HCT116 (cell line): ENCODE measurements around the gene SNTG2. TPM values are rescaled to one million over a fixed set of nuclear protein-coding genes. Genes with fewer than 3 reads are reported as not detected.

Experiments
- CEBPB ChIP-seq: IDR thresholded peaks from 2 replicates; pipeline ENCODE4 v1.6.1; 2012; ENCODE audit warnings: low read depth
- ELF1 ChIP-seq: IDR thresholded peaks from 2 replicates; pipeline ENCODE4 v1.6.1; 2012; ENCODE audit warnings: low read depth, borderline replicate concordance
- EZH2phosphoT487 ChIP-seq: fragments of 200-600 bp; IDR thresholded peaks from 2 replicates; pipeline ENCODE4 v1.6.1; 2018; ENCODE audit warnings: antibody characterized with exemption, borderline replicate concordance
- POLR2AphosphoS5 ChIP-seq: IDR thresholded peaks from 2 replicates; pipeline ENCODE4 v1.6.1; 2011; ENCODE audit warnings: mild to moderate bottlenecking, low read depth, low read length, moderate library complexity
- RAD21 ChIP-seq: IDR thresholded peaks from 2 replicates; pipeline ENCODE4 v1.6.1; 2012; ENCODE audit warnings: low read depth, mild to moderate bottlenecking
- ZFX ChIP-seq: fragments of 450-650 bp; IDR thresholded peaks from 2 replicates; pipeline ENCODE4 v1.6.1; 2017
- ZNF274 ChIP-seq: fragments of 200-500 bp; sonication (Bioruptor generic); IDR thresholded peaks from 2 replicates; pipeline ENCODE4 v1.6.1; 2014; ENCODE audit warnings: mild to moderate bottlenecking, low read depth, low read length, inconsistent platforms
- total RNA-seq: library from RNA; stranded (reverse); gene quantifications from one replicate; pipeline ENCODE4 v1.2.1, GENCODE V29; 2021; ENCODE audit not compliant: unreplicated experiment
- TF ChIP-seq, protein P1 (sequence below): IDR thresholded peaks from 2 replicates; pipeline ENCODE4 v1.6.1; 2012; ENCODE audit warnings: low read depth
- TF ChIP-seq, protein P2 (sequence below): IDR thresholded peaks from 2 replicates; pipeline ENCODE4 v1.6.1; 2011; ENCODE audit warnings: mild to moderate bottlenecking, low read length, moderate library complexity; ENCODE audit not compliant: insufficient replicate concordance; ENCODE audit errors: extremely low read depth

The SNTG2 gene
- total RNA-seq, 1 experiment from 2014 or later: not detected

DNA sequence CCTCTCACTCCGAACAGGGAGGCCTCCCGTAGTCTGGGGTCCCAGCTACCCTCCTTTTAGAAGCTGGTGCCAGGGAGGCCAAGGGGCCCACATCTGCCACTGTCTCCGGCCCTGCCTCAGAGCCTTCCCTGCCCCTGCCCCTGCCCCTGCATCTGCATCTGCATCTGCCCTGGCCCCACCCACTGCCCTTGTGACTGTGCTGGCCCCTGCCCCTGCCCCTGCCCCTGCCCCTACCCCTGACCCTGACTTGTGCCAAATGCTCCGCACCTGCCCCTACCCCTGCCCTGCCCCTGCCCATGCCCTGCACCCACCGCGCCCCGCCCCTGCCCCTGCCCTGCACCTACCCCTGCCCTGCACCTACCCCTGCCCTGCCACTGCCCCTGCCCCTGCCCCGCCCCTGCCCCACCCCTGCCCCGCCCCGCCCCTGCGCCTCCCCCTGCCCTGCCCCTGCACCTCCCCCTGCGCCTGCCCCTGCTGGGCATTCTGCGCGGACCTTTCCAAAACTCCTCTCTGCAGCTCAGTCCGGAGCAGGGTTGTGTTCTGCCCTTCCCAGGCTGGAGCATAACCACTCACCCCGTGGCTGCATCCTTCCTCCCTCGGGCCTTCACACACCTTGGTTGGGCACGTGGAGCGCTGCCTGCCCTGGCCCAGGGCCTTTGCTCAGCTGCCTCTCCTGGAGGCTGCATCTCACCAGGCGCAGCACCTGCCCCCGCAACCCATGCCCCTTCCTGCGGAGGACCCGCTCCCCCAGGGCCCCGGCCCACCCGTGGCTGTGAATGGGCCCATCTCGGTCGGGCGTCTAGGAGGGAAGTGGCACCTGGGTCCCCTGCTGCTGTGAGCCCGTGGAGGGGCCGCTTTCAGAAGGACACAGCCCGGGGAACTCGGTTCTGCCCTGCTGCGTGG is 5.4 kb downstream of the SNTG2 start (continued):
- TF ChIP-seq, protein P1, sequence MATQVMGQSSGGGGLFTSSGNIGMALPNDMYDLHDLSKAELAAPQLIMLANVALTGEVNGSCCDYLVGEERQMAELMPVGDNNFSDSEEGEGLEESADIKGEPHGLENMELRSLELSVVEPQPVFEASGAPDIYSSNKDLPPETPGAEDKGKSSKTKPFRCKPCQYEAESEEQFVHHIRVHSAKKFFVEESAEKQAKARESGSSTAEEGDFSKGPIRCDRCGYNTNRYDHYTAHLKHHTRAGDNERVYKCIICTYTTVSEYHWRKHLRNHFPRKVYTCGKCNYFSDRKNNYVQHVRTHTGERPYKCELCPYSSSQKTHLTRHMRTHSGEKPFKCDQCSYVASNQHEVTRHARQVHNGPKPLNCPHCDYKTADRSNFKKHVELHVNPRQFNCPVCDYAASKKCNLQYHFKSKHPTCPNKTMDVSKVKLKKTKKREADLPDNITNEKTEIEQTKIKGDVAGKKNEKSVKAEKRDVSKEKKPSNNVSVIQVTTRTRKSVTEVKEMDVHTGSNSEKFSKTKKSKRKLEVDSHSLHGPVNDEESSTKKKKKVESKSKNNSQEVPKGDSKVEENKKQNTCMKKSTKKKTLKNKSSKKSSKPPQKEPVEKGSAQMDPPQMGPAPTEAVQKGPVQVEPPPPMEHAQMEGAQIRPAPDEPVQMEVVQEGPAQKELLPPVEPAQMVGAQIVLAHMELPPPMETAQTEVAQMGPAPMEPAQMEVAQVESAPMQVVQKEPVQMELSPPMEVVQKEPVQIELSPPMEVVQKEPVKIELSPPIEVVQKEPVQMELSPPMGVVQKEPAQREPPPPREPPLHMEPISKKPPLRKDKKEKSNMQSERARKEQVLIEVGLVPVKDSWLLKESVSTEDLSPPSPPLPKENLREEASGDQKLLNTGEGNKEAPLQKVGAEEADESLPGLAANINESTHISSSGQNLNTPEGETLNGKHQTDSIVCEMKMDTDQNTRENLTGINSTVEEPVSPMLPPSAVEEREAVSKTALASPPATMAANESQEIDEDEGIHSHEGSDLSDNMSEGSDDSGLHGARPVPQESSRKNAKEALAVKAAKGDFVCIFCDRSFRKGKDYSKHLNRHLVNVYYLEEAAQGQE: no peak
- TF ChIP-seq POLR2AphosphoS5 (no peak), ZFX (no peak), EZH2phosphoT487 (no peak), ELF1 (no peak), ZNF274 (no peak), CEBPB (no peak), RAD21 (no peak)
- TF ChIP-seq, protein P2, sequence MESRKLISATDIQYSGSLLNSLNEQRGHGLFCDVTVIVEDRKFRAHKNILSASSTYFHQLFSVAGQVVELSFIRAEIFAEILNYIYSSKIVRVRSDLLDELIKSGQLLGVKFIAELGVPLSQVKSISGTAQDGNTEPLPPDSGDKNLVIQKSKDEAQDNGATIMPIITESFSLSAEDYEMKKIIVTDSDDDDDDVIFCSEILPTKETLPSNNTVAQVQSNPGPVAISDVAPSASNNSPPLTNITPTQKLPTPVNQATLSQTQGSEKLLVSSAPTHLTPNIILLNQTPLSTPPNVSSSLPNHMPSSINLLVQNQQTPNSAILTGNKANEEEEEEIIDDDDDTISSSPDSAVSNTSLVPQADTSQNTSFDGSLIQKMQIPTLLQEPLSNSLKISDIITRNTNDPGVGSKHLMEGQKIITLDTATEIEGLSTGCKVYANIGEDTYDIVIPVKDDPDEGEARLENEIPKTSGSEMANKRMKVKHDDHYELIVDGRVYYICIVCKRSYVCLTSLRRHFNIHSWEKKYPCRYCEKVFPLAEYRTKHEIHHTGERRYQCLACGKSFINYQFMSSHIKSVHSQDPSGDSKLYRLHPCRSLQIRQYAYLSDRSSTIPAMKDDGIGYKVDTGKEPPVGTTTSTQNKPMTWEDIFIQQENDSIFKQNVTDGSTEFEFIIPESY: no peak
